Measurements from ENCODE around the gene PRDM16. TPM values are rescaled to one million over a fixed set of nuclear protein-coding genes. Genes with fewer than 3 reads are reported as not detected.

Gene PRDM16
- total and polyA plus RNA-seq, 2 experiments from 2014 or later, result 0.14 to 0.16 TPM

DNA sequence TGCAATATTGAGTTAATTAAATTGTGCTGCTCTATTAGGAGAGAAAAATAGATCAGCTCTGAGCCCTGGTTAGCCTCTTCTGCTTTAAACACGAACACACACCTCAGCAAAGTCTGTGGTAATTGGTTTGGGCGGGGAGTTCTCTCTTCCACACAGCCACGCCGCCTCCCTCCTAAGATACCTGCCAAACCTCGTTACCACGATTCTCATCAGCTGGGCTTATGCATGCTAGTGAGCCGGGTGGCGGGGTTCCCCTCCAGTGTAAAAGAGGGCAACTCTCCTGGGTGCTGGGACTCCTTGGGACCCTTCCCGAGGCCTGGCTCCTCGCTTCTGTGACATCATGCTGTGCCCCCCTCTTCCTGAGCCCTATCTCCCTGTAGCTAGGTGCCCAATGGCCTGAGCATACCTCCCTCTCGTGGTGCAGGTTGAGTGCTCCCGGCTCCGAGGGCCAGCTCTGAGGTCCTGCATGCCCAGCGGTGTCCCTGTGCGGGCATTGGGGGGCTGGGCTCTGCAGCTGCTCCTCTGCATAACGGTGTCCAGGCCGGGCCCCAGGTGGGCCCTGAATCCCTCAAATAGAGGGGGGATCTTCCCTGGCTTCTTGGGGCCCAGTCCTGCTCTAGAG lies 182.9 kb downstream of the PRDM16 start (continued):
- TF ChIP-seq STAT1 (IDR thresholded peaks at IDR 0.05; ENCODE audit: unreplicated experiment), result no peak

DNA sequence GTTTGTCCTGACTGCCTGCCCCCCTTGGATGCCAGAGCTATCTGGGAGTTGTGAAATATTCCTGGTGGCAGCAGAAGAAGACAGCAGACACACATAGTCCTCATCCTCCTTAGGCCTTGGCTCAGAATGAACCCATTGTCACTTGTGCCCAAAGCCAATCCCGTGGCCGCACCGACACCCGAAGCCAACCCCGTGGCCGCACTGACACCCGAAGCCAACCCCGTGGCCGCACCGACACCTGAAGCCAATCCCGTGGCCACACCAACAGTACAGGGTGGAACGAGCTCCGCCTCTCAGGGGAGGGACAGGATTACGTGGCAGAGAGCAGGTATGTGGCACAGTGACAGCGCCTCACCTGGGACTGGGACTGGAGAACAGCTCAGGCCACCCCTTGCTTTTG lies 186.7 kb downstream of the PRDM16 start:
- TF ChIP-seq JUNB (IDR thresholded peaks at IDR 0.05; ENCODE audit: unreplicated experiment), result no peak
- TF ChIP-seq, protein P1, sequence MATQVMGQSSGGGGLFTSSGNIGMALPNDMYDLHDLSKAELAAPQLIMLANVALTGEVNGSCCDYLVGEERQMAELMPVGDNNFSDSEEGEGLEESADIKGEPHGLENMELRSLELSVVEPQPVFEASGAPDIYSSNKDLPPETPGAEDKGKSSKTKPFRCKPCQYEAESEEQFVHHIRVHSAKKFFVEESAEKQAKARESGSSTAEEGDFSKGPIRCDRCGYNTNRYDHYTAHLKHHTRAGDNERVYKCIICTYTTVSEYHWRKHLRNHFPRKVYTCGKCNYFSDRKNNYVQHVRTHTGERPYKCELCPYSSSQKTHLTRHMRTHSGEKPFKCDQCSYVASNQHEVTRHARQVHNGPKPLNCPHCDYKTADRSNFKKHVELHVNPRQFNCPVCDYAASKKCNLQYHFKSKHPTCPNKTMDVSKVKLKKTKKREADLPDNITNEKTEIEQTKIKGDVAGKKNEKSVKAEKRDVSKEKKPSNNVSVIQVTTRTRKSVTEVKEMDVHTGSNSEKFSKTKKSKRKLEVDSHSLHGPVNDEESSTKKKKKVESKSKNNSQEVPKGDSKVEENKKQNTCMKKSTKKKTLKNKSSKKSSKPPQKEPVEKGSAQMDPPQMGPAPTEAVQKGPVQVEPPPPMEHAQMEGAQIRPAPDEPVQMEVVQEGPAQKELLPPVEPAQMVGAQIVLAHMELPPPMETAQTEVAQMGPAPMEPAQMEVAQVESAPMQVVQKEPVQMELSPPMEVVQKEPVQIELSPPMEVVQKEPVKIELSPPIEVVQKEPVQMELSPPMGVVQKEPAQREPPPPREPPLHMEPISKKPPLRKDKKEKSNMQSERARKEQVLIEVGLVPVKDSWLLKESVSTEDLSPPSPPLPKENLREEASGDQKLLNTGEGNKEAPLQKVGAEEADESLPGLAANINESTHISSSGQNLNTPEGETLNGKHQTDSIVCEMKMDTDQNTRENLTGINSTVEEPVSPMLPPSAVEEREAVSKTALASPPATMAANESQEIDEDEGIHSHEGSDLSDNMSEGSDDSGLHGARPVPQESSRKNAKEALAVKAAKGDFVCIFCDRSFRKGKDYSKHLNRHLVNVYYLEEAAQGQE (IDR thresholded peaks at IDR 0.05; ENCODE audit: unreplicated experiment), result no peak
- Histone ChIP-seq H3K27me3 (ENCODE audit: insufficient read depth) (no peaks in the 10 kb centered on the region), H3K79me2 (replicated peaks; ENCODE audit: insufficient read depth) (no peaks in the 10 kb centered on the region), H3K36me3 (ENCODE audit: insufficient read depth) (no peaks in the 10 kb centered on the region), H3K4me2 (no peak overlapping the region), H3F3A (replicated peaks; ENCODE audit: low read depth) (no peaks in the 10 kb centered on the region), H3K4me3 (no peak overlapping the region), H2AFZ (no peak overlapping the region), H4K20me1 (replicated peaks; ENCODE audit: insufficient read depth) (no peaks in the 10 kb centered on the region), H3K27ac (ENCODE audit: low read depth) (no peak overlapping the region), H3K9me2 (ENCODE audit: insufficient read depth) (no peaks in the 10 kb centered on the region), H3K4me1 (ENCODE audit: insufficient read depth) (no peaks in the 10 kb centered on the region)
- peaks cover 4% of the 10 kb centered on the region for H3K9me3 Mint-ChIP-seq
- DNase-seq (ENCODE audit: low spot score) (no peak), ATAC-seq (no peak)
- H3K4me3 Mint-ChIP-seq, result no peak overlapping the region
- peaks cover 4% of the 10 kb centered on the region; the same call in 2 of the 3 replicates for H3K36me3 Mint-ChIP-seq (ENCODE audit: low read depth)
- H3K4me1 Mint-ChIP-seq, result no peaks in the 10 kb centered on the region
- H3K27me3 Mint-ChIP-seq (ENCODE audit: insufficient read depth, low read depth, poor library complexity), result peaks cover 4% of the 10 kb centered on the region
- H3K27ac Mint-ChIP-seq, result no peak overlapping the region

- Histone ChIP-seq H4K20me1 (replicated peaks; ENCODE audit: insufficient read depth) (no peaks in the 10 kb centered on the region), H3K4me2 (no peak overlapping the region), H3K9me2 (ENCODE audit: insufficient read depth) (no peaks in the 10 kb centered on the region), H3K36me3 (ENCODE audit: insufficient read depth) (no peaks in the 10 kb centered on the region), H3K4me3 (no peak overlapping the region), H3K79me2 (replicated peaks; ENCODE audit: insufficient read depth) (no peaks in the 10 kb centered on the region), H3K4me1 (ENCODE audit: insufficient read depth) (no peaks in the 10 kb centered on the region), H3F3A (replicated peaks; ENCODE audit: low read depth) (no peaks in the 10 kb centered on the region), H2AFZ (no peak overlapping the region), H3K27me3 (ENCODE audit: insufficient read depth) (no peaks in the 10 kb centered on the region), H3K27ac (ENCODE audit: low read depth) (no peak overlapping the region)
- Mint-ChIP-seq H3K36me3 (ENCODE audit: low read depth) (peaks cover 4% of the 10 kb centered on the region; the same call in 2 of the 3 replicates), H3K4me3 (no peak overlapping the region), H3K27ac (no peak overlapping the region), H3K27me3 (ENCODE audit: insufficient read depth, low read depth, poor library complexity) (peaks cover 10% of the 10 kb centered on the region), H3K9me3 (peaks cover 5% of the 10 kb centered on the region), H3K4me1 (no peaks in the 10 kb centered on the region)
- ATAC-seq, result peak; percentile 47; the same call in 2 of the 3 replicates
- TF ChIP-seq POLR2AphosphoS5 (IDR thresholded peaks at IDR 0.05; ENCODE audit: low read depth) (no peak), ZNF114 (CRISPR knock-in tag; IDR thresholded peaks at IDR 0.05) (no peak)
- TF ChIP-seq, protein P1 (IDR thresholded peaks at IDR 0.05; ENCODE audit: unreplicated experiment), result peak; percentile 64
- no peak for DNase-seq (ENCODE audit: low spot score)
Measured at GRCh38 chr1:3257788-3258187, 188.8 kb downstream of the PRDM16 start.

Measured in GM23338 (cell line).